Measurements from ENCODE around the gene PRAMEF10.
A peak's percentile ranks its signal among the peaks of the same experiment; 100 is the strongest.
"Not testable (repeated sequence)": the region's sequence is repeated elsewhere in the genome, so short reads cannot be mapped to it uniquely, and the experiment has no call there.

PRAMEF10 gene

GRCh38 chr1:12898170-12898569, at the start of gene PRAMEF10:
TSS of gene PRAMEF10 (minus strand) at chr1:12898270. CDS start at chr1:12895847, 2,423 bp downstream.
- not testable (repeated sequence) for DNase-seq (ENCODE audit: low read depth in 2 of 2); H3K4me3 ChIP-seq (replicated peaks in 1 of 2; ENCODE audit: low read depth in 2 of 2, low read length in 2 of 2)

- not testable (repeated sequence) for DNase-seq (ENCODE audit: low read depth in 2 of 2); H3K4me3 ChIP-seq (replicated peaks in 1 of 2; ENCODE audit: low read depth in 2 of 2, low read length in 2 of 2)
Measured at GRCh38 chr1:12947480-12947879, 49.4 kb upstream of the PRAMEF10 start, which contains the start of gene PRAMEF6. TSS of gene PRAMEF6 (minus strand) at chr1:12947580. CDS start at chr1:12942518, 5,062 bp downstream.

- not testable (repeated sequence) for DNase-seq (ENCODE audit: low read depth in 2 of 2); H3K4me3 ChIP-seq (replicated peaks in 1 of 2; ENCODE audit: low read depth in 2 of 2, low read length in 2 of 2)
Measured at GRCh38 chr1:12924368-12924767, 26.3 kb upstream of the PRAMEF10 start.

GRCh38 chr1:12921749-12922148, 23.7 kb upstream of the PRAMEF10 start:
- H3K4me3 ChIP-seq (replicated peaks in 1 of 2; ENCODE audit: low read depth in 2 of 2, low read length in 2 of 2); DNase-seq (ENCODE audit: low read depth in 2 of 2): not testable (repeated sequence)

- not testable (repeated sequence) for H3K4me3 ChIP-seq (replicated peaks in 1 of 2; ENCODE audit: low read depth in 2 of 2, low read length in 2 of 2); DNase-seq (ENCODE audit: low read depth in 2 of 2)
Measured at GRCh38 chr1:12916310-12916709, 18.2 kb upstream of the PRAMEF10 start, which contains the start of gene PRAMEF7. TSS of gene PRAMEF7 (plus strand) at chr1:12916610. CDS start at chr1:12917693, 1,083 bp downstream.

- H3K4me3 ChIP-seq (replicated peaks in 1 of 2; ENCODE audit: low read depth in 2 of 2, low read length in 2 of 2); DNase-seq (ENCODE audit: low read depth in 2 of 2): not testable (repeated sequence)
Measured at GRCh38 chr1:12903793-12904572, 5.9 kb upstream of the PRAMEF10 start.

- not testable (repeated sequence) for H3K4me3 ChIP-seq (replicated peaks in 1 of 2; ENCODE audit: low read depth in 2 of 2, low read length in 2 of 2); DNase-seq (ENCODE audit: low read depth in 2 of 2)
Measured at GRCh38 chr1:12899186-12899585, 1.1 kb upstream of the PRAMEF10 start.

GRCh38 chr1:12886101-12886500, 12.0 kb downstream of the PRAMEF10 start, which contains the start of gene PRAMEF4:
TSS of gene PRAMEF4 (minus strand) at chr1:12886201. CDS start at chr1:12883394, 2,807 bp downstream.
- H3K4me3 ChIP-seq (replicated peaks in 1 of 2; ENCODE audit: low read depth in 2 of 2, low read length in 2 of 2); DNase-seq (ENCODE audit: low read depth in 2 of 2): not testable (repeated sequence)

- DNase-seq (ENCODE audit: low read depth in 2 of 2); H3K4me3 ChIP-seq (replicated peaks in 1 of 2; ENCODE audit: low read depth in 2 of 2, low read length in 2 of 2): not testable (repeated sequence)
Measured at GRCh38 chr1:12878453-12878852, 19.6 kb downstream of the PRAMEF10 start.

- not testable (repeated sequence) for H3K4me3 ChIP-seq (replicated peaks in 1 of 2; ENCODE audit: low read depth in 2 of 2, low read length in 2 of 2); DNase-seq (ENCODE audit: low read depth in 2 of 2)
Measured at GRCh38 chr1:12863131-12863880, 34.8 kb downstream of the PRAMEF10 start.

GRCh38 chr1:12856786-12857185, 41.3 kb downstream of the PRAMEF10 start, which contains the start of gene PRAMEF2:
TSS of gene PRAMEF2 (plus strand) at chr1:12857086. CDS start at chr1:12859010, 1,924 bp downstream.
- H3K4me3 ChIP-seq (replicated peaks in 1 of 2; ENCODE audit: low read depth in 2 of 2, low read length in 2 of 2); DNase-seq (ENCODE audit: low read depth in 2 of 2): not testable (repeated sequence)

- no peak for TF ChIP-seq CTCF (IDR thresholded peaks at IDR 0.05; ENCODE audit: low read depth, low read length)
- peak in 1 of 2 donors; percentile 10 for DNase-seq (ENCODE audit: low read depth in 2 of 2)
- no peak overlapping the region for H3K4me3 ChIP-seq (replicated peaks in 1 of 2; ENCODE audit: low read depth in 2 of 2, low read length in 2 of 2)
Measured at GRCh38 chr1:12851779-12852178, 46.3 kb downstream of the PRAMEF10 start.

GRCh38 chr1:12848620-12849019, 49.5 kb downstream of the PRAMEF10 start, which contains the start of gene HNRNPCL1:
TSS of gene HNRNPCL1 (minus strand) at chr1:12848720. CDS start at chr1:12848289, 431 bp downstream.
- H3K4me3 ChIP-seq (replicated peaks in 1 of 2; ENCODE audit: low read depth in 2 of 2, low read length in 2 of 2); DNase-seq (ENCODE audit: low read depth in 2 of 2): not testable (repeated sequence)
